ENCODE measurements around the gene RNF41.

Gene RNF41

GRCh38 chr12:56253091-56253490 is 31.4 kb upstream of the RNF41 start:
- peaks cover 79% of the 10 kb centered on the region for H3K36me3 ChIP-seq
- no peak overlapping the region for H3K27ac ChIP-seq
- no peaks in the 10 kb centered on the region for H3K27me3 ChIP-seq (ENCODE audit: insufficient read depth, low read depth, severe bottlenecking)
- no peak overlapping the region for H3K4me3 ChIP-seq (ENCODE audit: low read depth, low read length)
- no peak for DNase-seq
- TF ChIP-seq CTCF (IDR thresholded peaks at IDR 0.05; ENCODE audit: low read depth, low read length): no peak
- H3K9me3 ChIP-seq (ENCODE audit: severe bottlenecking): no peaks in the 10 kb centered on the region

DNA sequence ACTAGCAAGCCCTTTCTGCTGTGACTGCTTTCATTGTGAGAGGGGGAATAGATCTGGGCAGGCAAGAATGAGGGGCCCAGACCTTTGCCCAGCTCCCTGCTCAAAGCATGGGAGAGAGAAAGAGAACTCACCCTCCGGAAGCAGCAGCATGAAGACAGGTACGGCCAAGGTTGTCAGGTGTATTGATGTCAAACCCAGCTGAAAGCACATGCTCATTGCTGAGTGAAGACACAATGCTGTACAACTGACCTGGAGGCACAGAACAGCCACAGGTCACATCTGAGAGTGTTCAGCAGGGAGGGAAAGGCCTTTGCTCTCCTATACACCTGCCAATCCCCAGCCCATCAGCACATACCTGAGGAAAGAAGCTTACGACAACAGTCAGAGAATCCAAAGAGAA is 30.9 kb upstream of the RNF41 start:
- no peak for DNase-seq
- Histone ChIP-seq H3K27ac (no peak overlapping the region), H3K9me3 (ENCODE audit: severe bottlenecking) (no peaks in the 10 kb centered on the region), H3K27me3 (ENCODE audit: insufficient read depth, low read depth, severe bottlenecking) (no peaks in the 10 kb centered on the region), H3K4me3 (ENCODE audit: low read depth, low read length) (no peak overlapping the region), H3K36me3 (peaks cover 83% of the 10 kb centered on the region)
- TF ChIP-seq CTCF (IDR thresholded peaks at IDR 0.05; ENCODE audit: low read depth, low read length): no peak

DNA sequence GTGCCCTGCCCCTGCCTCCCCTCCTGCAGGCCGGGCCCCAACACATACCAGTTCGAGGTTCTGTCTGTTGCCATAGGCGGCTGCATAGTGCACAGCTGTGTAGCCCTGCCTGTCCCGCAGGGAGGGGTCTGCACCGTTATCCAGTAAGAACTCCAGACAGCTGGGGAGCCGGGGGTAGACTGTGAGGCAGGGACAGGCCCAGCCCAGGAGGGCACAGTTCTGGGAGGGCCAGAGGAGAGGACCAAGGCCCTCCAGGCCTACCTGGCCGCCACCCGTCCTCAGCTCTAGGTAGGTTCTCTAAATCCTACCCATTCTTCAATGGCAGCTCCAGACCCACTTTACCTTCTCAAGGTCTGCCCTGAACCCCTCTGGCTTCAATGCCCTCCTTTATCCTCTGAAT is 27.0 kb upstream of the RNF41 start:
- no peak for TF ChIP-seq CTCF (IDR thresholded peaks at IDR 0.05; ENCODE audit: low read depth, low read length)
- DNase-seq: no peak
- no peaks in the 10 kb centered on the region for H3K9me3 ChIP-seq (ENCODE audit: severe bottlenecking)
- H3K27ac ChIP-seq: no peak overlapping the region
- peaks cover 84% of the 10 kb centered on the region for H3K36me3 ChIP-seq
- H3K27me3 ChIP-seq (ENCODE audit: insufficient read depth, low read depth, severe bottlenecking): no peaks in the 10 kb centered on the region
- H3K4me3 ChIP-seq (ENCODE audit: low read depth, low read length): no peak overlapping the region

DNA sequence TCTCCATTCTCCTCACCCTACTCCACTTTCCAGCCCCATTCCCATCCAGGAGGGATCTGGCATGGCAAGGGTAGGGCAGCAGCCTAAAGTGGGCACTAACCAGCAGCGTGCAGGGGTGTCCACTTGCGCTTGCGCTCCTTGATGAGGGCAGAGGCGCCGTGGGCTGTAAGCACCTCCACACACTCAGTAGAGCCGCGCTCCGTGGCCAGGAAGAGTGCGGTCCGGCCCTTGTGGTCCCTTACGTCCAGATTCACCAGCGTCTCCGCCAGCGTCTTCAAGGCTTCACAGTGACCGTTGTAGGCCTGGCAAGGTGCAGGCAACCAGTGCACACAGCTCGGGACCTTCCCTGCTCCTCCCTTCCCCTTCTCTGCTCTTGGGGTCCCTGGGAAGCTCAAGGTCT is 26.2 kb upstream of the RNF41 start:
- H3K9me3 ChIP-seq (ENCODE audit: severe bottlenecking): no peaks in the 10 kb centered on the region
- no peak overlapping the region for H3K27ac ChIP-seq
- no peaks in the 10 kb centered on the region for H3K27me3 ChIP-seq (ENCODE audit: insufficient read depth, low read depth, severe bottlenecking)
- no peak overlapping the region for H3K4me3 ChIP-seq (ENCODE audit: low read depth, low read length)
- no peak for TF ChIP-seq CTCF (IDR thresholded peaks at IDR 0.05; ENCODE audit: low read depth, low read length)
- H3K36me3 ChIP-seq: peaks cover 84% of the 10 kb centered on the region
- DNase-seq: no peak

DNA sequence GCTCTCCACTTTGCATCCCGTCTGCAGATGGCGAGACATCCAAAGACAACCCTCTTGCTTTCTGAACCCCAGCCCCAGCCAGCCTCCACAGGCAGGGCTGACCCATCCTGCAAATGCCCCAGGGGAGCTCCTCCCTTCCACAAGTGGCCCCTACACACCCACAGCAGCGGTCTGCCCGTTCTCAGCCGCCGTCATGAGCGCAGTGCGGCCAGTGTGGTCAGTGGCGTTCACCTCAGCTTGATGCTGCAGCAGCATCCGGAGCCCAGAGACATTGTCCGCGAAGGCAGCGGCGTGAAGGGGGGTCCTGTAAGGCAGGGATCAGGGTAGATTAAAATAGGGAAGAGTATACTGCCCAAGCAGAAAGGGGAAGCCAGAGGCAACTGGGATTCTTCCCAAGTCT is 22.8 kb upstream of the RNF41 start:
- Histone ChIP-seq H3K36me3 (peaks cover 82% of the 10 kb centered on the region), H3K4me3 (ENCODE audit: low read depth, low read length) (no peak overlapping the region), H3K27me3 (ENCODE audit: insufficient read depth, low read depth, severe bottlenecking) (no peaks in the 10 kb centered on the region), H3K9me3 (ENCODE audit: severe bottlenecking) (no peaks in the 10 kb centered on the region), H3K27ac (no peak overlapping the region)
- TF ChIP-seq CTCF (IDR thresholded peaks at IDR 0.05; ENCODE audit: low read depth, low read length): no peak
- no peak for DNase-seq

- no peak for TF ChIP-seq CTCF (IDR thresholded peaks at IDR 0.05; ENCODE audit: low read depth, low read length)
- no peak for DNase-seq
- no peaks in the 10 kb centered on the region for H3K9me3 ChIP-seq (ENCODE audit: severe bottlenecking)
- no peaks in the 10 kb centered on the region for H3K27me3 ChIP-seq (ENCODE audit: insufficient read depth, low read depth, severe bottlenecking)
- H3K27ac ChIP-seq: no peak overlapping the region
- H3K4me3 ChIP-seq (ENCODE audit: low read depth, low read length): no peak overlapping the region
- H3K36me3 ChIP-seq: peaks cover 79% of the 10 kb centered on the region
Observed at GRCh38 chr12:56243731-56244181, 22.0 kb upstream of the RNF41 start.
